HUES64 (cell line): ENCODE data around the gene SLC5A11. TPM values are rescaled to one million over a fixed set of nuclear protein-coding genes. Genes with fewer than 3 reads are reported as not detected.
"Not testable (repeated sequence)": the region's sequence is repeated elsewhere in the genome, so short reads cannot be mapped to it uniquely, and the experiment has no call there.

ENCODE experiments used
- H3K27ac ChIP-seq: 2 replicates; pipeline ENCODE4 v1.7.0; 2013; ENCODE audit warnings: low read depth, low read length, inconsistent platforms
- H3K27me3 ChIP-seq: 2 replicates; pipeline ENCODE4 v1.6.1; 2013; ENCODE audit warnings: mild to moderate bottlenecking, low read length; ENCODE audit not compliant: insufficient read depth
- H3K36me3 ChIP-seq: 2 replicates; pipeline ENCODE4 v1.6.1; 2013; ENCODE audit warnings: mild to moderate bottlenecking, low read length; ENCODE audit not compliant: insufficient read depth
- H3K4me1 ChIP-seq: 2 replicates; pipeline ENCODE4 v1.6.1; 2013; ENCODE audit warnings: mild to moderate bottlenecking, low read length, moderate library complexity; ENCODE audit not compliant: insufficient read depth
- H3K4me3 ChIP-seq: 2 replicates; pipeline ENCODE4 v1.5.1; 2013; ENCODE audit warnings: mild to moderate bottlenecking, low read length, moderate library complexity
- H3K9ac ChIP-seq: 2 replicates; pipeline ENCODE4 v1.6.1; 2013; ENCODE audit warnings: mild to moderate bottlenecking, low read depth, low read length
- H3K9me3 ChIP-seq: 2 replicates; pipeline ENCODE4 v1.6.1; 2013; ENCODE audit warnings: low read depth, low read length; ENCODE audit not compliant: insufficient read depth
- WGBS: fragments of 150-250, 120-280 bp; methylation state at CpG from one replicate; pipeline ENCODE4 v1.1.7; 2013; ENCODE audit warnings: missing lambda C conversion rate; 5-methylcytosine and 5-hydroxymethylcytosine counted together
- polyA plus RNA-seq, 2 experiments: library from polyadenylated mRNA; stranded (reverse); fragments of 50-300 nt; gene quantifications; one replicate each; pipeline ENCODE4 v1.2.3, GENCODE V29; 2013

Gene SLC5A11, protein sequence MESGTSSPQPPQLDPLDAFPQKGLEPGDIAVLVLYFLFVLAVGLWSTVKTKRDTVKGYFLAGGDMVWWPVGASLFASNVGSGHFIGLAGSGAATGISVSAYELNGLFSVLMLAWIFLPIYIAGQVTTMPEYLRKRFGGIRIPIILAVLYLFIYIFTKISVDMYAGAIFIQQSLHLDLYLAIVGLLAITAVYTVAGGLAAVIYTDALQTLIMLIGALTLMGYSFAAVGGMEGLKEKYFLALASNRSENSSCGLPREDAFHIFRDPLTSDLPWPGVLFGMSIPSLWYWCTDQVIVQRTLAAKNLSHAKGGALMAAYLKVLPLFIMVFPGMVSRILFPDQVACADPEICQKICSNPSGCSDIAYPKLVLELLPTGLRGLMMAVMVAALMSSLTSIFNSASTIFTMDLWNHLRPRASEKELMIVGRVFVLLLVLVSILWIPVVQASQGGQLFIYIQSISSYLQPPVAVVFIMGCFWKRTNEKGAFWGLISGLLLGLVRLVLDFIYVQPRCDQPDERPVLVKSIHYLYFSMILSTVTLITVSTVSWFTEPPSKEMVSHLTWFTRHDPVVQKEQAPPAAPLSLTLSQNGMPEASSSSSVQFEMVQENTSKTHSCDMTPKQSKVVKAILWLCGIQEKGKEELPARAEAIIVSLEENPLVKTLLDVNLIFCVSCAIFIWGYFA
- 0.15 TPM for polyA plus RNA-seq (2013, experiment 1 of 2)
- not detected for polyA plus RNA-seq (2013, experiment 2 of 2)

DNA sequence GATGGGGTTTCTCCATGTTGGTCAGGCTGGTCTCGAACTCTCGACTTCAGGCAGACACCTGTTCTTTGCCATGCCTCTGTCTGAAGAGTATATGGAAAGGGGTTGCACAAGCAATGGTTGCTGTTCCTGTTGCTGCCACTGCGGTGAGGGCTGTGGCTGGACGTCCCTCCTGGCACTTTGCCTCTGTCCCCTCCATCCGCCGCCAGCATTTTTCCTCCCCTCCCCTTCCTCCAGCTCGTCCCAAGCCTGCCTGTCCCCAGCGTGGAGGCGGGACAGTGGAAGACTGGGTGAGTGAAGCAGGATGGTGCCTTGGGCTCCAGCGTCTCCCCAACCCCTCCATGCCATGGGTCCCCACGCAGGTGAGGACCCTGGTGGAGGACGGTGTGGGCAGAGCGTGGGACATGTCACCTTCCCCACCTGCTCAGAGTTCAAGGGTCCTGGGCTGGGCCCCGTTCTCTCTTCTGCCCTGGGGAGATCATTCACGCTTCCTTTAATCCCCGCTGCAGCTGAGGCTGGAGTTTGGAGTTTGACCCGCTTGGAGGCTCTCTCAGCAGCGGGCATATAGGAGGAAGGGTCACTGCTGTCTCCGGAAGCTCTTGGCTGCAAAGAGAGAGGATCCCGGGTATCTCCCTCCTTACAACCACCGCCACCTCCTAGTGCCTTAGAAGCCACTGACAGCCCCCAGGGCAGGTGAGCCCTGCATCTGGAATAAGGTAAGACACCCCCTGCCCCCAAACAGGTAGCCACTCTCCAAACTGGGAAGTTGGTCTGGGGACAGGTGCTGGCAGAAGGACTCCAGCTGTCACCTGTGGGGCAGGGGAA is at the start of gene SLC5A11:
TSS of gene SLC5A11 (plus strand) at position 238 of the 822 bp plus-strand sequence. CDS start 12,681 bp downstream, outside the sequence.
- H3K4me3 ChIP-seq: no peak within 1 kb of the TSS
- no peaks in the 10 kb centered on the region for H3K27me3 ChIP-seq
- H3K27ac ChIP-seq: no peak within 1 kb of the TSS
- WGBS: 88% methylated on average over 21 of the region's 21 CpGs
- H3K9me3 ChIP-seq: no peaks in the 10 kb centered on the region
- no peaks in the 10 kb centered on the region for H3K4me1 ChIP-seq
- H3K36me3 ChIP-seq: no peaks in the 10 kb centered on the region
- H3K9ac ChIP-seq: no peak within 1 kb of the TSS

- Histone ChIP-seq H3K27ac (no peak overlapping the region), H3K36me3 (peaks cover 100% of the 10 kb centered on the region), H3K4me1 (no peaks in the 10 kb centered on the region), H3K9me3 (no peaks in the 10 kb centered on the region), H3K27me3 (no peaks in the 10 kb centered on the region), H3K9ac (no peak overlapping the region), H3K4me3 (no peak overlapping the region)
- WGBS: 87% methylated on average over 4 of the region's 4 CpGs
These were observed 45.2 kb upstream of the SLC5A11 start for GRCh38 chr16:24800586-24800985.

DNA sequence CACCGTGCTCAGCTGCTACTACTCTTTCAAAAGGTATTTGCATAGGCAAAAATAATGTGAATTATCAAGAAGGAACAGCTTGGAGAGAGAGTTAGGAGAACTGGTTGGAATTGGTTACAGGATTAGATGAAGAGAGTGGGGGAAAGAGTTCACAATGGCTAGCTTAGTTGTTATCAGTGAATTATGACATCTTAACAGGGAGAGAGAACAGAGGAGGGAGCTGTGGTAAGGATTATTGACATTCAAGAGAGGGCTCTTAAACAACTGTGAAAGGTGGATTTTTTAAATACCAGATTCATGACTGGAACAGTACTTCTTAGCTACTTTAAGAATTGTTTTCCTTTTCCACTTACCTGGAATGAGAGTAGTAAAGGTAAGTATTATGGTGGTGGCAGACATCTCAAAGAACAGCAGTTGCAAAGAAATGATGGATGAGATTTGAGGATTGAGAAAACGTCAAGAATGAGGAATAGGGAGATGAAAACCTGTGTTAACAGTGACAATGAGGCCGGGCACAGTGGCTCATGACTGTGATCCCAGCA is 43.9 kb upstream of the SLC5A11 start:
- H3K27ac ChIP-seq: no peak overlapping the region
- no peaks in the 10 kb centered on the region for H3K9me3 ChIP-seq
- H3K36me3 ChIP-seq: peaks cover 100% of the 10 kb centered on the region
- H3K27me3 ChIP-seq: no peaks in the 10 kb centered on the region
- no peak overlapping the region for H3K9ac ChIP-seq
- 95% methylated on average over 3 of the region's 3 CpGs for WGBS
- no peak overlapping the region for H3K4me3 ChIP-seq
- H3K4me1 ChIP-seq: no peaks in the 10 kb centered on the region

DNA sequence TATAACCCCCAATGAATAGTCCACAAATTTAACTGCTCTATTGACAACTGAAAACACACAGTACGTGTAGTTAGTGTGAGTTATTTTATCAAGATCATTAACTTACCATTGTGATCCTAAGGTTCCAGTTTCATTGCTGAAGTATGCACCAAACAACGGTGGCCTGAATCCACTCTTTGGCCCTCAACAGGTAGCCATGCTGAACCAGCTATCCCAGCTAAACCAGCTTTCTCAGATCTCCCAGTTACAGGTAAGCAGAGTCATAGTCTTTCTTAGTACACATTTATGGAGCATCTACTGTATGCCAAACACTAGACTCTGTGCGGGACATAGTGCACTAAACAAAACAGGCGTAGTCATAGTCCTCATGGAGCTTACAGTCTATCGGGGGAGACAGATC is 40.3 kb upstream of the SLC5A11 start:
- WGBS: 96% methylated on average over 5 of the region's 5 CpGs
- Histone ChIP-seq H3K9me3 (no peaks in the 10 kb centered on the region), H3K4me1 (no peaks in the 10 kb centered on the region), H3K27me3 (no peaks in the 10 kb centered on the region), H3K27ac (no peak overlapping the region), H3K4me3 (no peak overlapping the region), H3K9ac (no peak overlapping the region), H3K36me3 (peaks cover 100% of the 10 kb centered on the region)

DNA sequence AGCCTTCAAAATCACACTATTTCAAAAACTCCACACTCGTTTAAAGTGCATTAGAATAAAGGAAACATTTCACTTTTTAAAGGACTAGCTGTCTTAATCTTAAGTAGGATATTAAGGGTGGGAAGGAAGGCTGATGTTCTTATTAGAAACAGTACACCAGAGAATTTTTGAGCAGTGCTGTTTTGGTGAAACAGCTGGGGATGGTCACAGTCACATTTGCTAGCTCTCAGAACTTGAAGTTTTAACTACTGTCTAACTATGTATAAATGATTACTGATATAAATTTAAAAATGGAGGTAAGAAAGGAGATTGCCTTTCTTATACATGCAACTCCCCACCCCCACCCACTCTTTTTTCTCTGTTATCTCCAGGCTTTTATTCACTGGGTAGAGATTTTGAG is 38.5 kb upstream of the SLC5A11 start:
- Histone ChIP-seq H3K36me3 (peaks cover 100% of the 10 kb centered on the region), H3K9ac (no peak overlapping the region), H3K4me1 (no peaks in the 10 kb centered on the region), H3K27ac (no peak overlapping the region), H3K4me3 (no peak overlapping the region), H3K9me3 (no peaks in the 10 kb centered on the region), H3K27me3 (no peaks in the 10 kb centered on the region)
- 100% methylated on average over 1 of the region's 1 CpG for WGBS

DNA sequence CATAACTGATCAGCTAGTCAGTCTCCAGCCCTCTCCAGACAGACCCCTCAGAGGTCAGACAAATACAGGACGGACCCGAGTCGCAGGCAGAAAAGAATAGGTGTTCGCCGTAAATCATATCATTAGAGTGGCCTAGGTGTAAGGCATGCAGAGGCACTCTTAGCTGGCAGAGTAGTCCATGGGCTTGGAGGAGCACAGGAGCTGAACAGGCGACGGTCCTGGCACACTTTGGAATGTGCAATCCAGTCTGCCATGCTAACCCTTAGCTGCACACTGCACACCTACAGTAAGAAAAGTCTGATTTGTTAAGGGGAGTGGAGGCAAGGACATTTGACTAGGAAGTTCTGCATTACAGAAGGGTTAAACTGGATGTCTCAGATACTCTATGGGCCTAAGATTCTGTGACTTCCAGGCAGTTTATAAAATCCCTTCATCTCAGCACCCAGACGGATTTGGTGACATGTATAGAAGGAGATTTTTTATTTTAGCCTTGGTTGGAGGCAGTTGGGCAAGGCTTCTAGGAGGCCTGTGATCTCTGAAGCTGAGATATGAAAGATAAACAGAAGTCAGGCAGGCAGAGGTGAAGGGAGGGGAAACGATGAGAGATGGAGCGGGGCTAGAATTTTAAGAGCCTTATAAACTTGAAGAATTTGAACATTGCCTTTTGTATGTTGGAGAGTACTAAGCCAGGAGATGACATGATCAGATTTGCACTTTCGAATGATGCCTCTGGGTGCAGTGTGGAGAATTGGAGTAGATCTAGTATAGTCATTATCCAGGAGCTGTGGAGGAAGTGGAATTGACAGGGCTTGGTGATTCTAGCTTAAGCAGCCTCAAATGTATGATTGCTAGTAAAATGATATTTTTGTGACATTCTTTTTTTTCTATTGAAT is 34.6 kb upstream of the SLC5A11 start:
- Histone ChIP-seq H3K36me3 (peaks cover 99% of the 10 kb centered on the region), H3K9ac (no peak overlapping the region), H3K4me1 (no peaks in the 10 kb centered on the region), H3K27me3 (no peaks in the 10 kb centered on the region), H3K27ac (no peak overlapping the region), H3K4me3 (no peak overlapping the region), H3K9me3 (no peaks in the 10 kb centered on the region)
- 94% methylated on average over 11 of the region's 11 CpGs for WGBS

DNA sequence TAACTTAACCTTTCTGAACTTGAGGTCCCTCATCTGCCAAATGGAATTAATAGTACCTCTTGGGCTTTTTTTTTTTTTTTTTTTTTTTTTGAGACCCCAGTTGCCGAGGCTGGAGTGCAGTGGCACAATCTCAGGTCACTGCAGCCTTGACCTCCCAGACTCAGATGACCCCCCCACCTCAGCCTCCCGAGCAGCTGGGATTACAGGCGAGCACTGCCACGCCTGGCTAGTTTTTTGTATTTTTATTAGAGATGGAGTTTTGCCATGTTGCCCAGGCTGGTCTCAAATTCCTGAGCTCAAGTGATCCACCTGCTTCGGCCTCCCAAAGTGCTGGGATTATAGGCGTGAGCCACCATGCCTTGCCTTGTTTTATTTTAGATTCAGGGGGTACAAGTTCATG is 33.0 kb upstream of the SLC5A11 start:
- not testable (repeated sequence) for H3K9me3 ChIP-seq, H3K4me3 ChIP-seq, H3K27me3 ChIP-seq, H3K4me1 ChIP-seq, H3K27ac ChIP-seq, H3K9ac ChIP-seq
- 95% methylated on average over 6 of the region's 6 CpGs for WGBS
- peaks cover 99% of the 10 kb centered on the region for H3K36me3 ChIP-seq

DNA sequence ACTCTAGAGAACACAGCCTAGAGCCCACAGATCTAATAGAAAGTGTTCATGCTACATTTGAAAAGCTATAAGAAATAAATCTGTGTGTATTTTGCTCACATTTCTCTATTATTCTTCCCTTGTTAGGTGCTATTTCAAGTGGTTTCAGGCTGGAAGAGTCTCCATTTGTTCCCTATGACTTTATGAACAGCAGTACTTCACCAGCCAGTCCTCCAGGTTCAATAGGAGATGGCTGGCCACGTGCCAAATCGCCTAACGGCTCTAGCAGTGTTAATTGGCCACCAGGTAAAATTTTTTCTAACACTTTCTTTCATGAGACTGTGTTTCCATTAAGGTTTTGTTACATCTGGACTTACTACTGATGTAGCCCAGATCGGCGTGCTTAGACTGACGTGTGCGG is 30.7 kb upstream of the SLC5A11 start:
- 96% methylated on average over 7 of the region's 7 CpGs for WGBS
- H3K9me3 ChIP-seq: no peaks in the 10 kb centered on the region
- no peaks in the 10 kb centered on the region for H3K4me1 ChIP-seq
- peaks cover 99% of the 10 kb centered on the region for H3K36me3 ChIP-seq
- no peak overlapping the region for H3K27ac ChIP-seq
- no peak overlapping the region for H3K9ac ChIP-seq
- no peak overlapping the region for H3K4me3 ChIP-seq
- H3K27me3 ChIP-seq: no peaks in the 10 kb centered on the region

DNA sequence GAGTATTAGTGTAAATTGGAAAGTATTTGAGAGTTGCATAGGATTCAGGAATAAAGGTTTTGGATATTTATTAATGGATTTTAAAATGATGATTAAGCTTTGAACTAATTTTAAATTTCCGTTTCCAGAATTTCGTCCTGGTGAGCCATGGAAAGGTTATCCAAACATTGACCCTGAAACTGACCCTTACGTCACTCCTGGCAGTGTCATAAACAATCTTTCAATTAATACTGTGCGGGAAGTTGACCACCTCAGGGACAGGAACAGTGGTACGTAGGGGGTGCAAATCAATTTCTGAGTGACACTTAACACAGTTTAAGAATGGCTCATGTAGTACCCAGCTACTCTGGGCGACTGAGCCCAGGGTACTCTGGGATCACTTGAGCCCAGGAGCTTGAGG is 29.1 kb upstream of the SLC5A11 start:
- H3K4me1 ChIP-seq: no peaks in the 10 kb centered on the region
- H3K4me3 ChIP-seq: no peak overlapping the region
- peaks cover 99% of the 10 kb centered on the region for H3K36me3 ChIP-seq
- H3K9me3 ChIP-seq: no peaks in the 10 kb centered on the region
- 94% methylated on average over 6 of the region's 6 CpGs for WGBS
- no peak overlapping the region for H3K9ac ChIP-seq
- no peaks in the 10 kb centered on the region for H3K27me3 ChIP-seq
- no peak overlapping the region for H3K27ac ChIP-seq

DNA sequence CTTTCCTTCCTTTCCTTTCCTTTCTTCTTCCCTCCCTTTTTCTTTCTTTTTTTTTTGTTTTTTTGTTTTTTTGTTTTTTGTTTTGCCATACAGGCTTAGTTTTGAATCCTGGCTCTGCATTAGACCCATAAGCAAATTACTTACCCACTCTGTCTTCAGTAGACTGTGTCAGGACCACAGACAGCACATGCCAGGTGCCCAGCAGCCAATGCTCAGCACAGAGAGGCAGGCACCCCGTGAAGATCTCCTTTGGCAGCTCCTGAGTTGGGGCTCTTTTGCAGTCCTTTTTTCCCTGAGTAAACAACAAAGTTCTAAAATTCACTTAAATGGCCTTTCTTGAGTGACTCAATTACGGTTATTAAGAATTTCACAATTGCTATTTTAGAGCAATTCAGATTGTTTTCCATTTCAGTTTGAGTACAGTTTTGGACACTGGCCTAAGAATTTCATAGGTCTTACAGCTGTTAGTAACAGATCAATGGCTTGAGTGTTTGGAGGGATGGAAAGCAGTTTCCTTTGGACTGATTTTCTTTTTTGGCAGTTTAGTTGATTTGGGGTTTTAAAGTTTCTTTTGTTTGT is 26.2 kb upstream of the SLC5A11 start:
- Histone ChIP-seq H3K36me3 (peaks cover 98% of the 10 kb centered on the region), H3K4me3 (no peak overlapping the region)

More for the DNA sequence above, 26.2 kb upstream of the SLC5A11 start:
- WGBS: 91% methylated on average over 2 of the region's 2 CpGs
- Histone ChIP-seq H3K9ac (no peak overlapping the region), H3K27me3 (no peaks in the 10 kb centered on the region), H3K4me1 (no peaks in the 10 kb centered on the region), H3K27ac (no peak overlapping the region), H3K9me3 (no peaks in the 10 kb centered on the region)
